EH (cell line): ENCODE data around the gene DDX46.
A peak's percentile ranks its signal among the peaks of the same experiment; 100 is the strongest.
"Not testable (repeated sequence)": the region's sequence is repeated elsewhere in the genome, so short reads cannot be mapped to it uniquely, and the experiment has no call there.

Source experiments
- DNase-seq: peaks from one replicate; pipeline ENCODE4 v3.0.0-alpha.2; 2015; ENCODE audit warnings: low read depth

DDX46 gene, protein sequence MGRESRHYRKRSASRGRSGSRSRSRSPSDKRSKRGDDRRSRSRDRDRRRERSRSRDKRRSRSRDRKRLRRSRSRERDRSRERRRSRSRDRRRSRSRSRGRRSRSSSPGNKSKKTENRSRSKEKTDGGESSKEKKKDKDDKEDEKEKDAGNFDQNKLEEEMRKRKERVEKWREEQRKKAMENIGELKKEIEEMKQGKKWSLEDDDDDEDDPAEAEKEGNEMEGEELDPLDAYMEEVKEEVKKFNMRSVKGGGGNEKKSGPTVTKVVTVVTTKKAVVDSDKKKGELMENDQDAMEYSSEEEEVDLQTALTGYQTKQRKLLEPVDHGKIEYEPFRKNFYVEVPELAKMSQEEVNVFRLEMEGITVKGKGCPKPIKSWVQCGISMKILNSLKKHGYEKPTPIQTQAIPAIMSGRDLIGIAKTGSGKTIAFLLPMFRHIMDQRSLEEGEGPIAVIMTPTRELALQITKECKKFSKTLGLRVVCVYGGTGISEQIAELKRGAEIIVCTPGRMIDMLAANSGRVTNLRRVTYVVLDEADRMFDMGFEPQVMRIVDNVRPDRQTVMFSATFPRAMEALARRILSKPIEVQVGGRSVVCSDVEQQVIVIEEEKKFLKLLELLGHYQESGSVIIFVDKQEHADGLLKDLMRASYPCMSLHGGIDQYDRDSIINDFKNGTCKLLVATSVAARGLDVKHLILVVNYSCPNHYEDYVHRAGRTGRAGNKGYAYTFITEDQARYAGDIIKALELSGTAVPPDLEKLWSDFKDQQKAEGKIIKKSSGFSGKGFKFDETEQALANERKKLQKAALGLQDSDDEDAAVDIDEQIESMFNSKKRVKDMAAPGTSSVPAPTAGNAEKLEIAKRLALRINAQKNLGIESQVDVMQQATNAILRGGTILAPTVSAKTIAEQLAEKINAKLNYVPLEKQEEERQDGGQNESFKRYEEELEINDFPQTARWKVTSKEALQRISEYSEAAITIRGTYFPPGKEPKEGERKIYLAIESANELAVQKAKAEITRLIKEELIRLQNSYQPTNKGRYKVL

DNA sequence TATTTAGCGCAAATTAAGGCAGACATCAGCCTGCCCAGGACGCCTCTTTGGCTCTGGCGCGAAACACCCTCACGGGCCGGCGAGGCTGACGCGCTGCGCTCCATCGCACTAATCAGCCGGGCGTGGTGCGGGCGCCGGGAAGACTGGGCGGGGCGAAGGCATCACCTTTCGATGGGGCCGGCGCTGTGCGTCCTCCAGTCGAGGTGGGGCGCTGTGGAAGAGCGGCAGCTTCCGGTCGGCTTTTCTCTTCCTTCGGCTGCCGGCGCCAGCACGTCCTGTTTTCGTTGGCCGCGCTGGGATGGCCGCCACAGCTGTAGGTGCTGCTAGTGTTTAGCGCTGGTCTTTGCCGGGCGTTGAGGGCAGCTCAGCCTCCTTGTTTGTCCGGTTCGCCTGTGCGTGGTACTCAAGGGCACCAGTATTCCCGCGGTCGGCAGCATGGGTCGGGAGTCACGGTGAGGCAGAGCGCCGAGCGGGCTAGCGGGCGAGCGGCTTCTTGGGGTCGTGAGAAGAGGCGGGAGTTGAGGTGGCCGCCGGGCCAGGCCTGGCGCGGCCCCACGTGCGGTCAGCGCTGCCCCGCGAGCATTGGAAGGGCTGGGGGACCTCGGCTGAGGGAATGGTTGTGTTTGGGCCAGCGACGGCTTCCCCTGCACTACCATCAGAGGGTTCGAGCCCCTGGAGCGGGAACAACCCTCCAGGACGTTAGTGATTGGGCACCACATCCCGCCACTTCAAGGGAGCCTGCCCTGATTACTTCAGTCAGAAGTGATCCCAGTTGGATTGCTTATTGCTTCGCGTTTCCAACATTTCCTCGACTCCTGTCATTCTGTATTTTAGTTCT lies at the start of gene DDX46:
TSS of gene DDX46 (plus strand) at position 276 of the 838 bp plus-strand sequence. CDS start at position 436, 160 bp downstream.
- peak; percentile 92 for DNase-seq

DNA sequence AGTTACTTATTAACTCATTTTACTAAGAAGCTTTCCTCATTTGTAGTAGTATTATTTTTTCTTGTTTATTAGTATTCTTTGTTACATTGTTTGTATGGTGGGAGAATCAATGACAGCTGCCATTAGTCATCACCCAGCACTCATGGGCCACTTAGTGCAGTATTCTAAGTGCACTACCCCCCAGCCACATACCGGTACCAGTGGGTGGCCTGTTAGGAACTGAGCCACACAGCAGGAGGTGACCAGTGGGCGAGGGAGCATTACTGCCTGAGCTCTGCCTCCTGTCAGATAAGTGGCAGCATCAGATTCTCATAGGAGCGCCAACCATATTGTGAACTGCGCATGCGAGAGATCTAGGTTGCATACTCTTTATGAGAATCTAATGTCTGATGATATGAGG lies 44.5 kb upstream of the DDX46 start:
- peak; percentile 31 for DNase-seq

DNA sequence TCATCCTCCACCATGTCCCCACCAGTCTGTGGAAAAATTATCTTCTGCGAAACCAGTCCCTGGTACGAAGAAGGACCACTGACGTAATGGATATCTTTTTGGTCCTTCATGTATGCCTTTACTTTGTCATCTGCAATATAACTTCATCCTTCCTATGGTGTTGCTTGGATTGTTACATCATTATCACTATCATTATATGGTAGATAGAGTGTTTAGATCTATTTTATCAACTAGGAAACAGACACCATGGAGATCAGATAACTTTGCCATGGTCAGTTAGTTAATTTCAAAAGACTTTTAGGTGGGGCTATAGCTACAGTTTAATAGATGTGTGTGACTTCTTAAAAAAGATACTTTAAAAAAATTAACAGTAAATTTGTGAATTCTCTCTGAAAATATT lies 44.0 kb upstream of the DDX46 start:
- no peak for DNase-seq

DNA sequence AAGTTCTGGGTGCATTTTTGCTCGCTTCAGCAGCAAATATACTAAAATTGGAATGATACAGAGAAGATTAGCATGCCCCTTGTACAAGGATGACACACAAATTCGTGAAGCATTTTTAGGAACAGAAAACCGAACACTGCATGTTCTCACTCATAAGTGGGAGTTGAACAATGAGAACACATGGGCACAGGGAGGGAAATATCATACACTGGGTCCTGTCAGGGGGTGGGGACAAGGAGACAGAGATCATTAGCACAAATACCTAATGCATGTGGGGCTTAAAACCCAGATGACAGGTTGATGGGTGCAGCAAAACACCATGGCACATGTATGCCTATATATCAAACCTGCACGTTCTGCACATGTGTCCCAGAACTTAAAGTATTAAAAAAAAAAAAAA lies 43.1 kb upstream of the DDX46 start:
- not testable (repeated sequence) for DNase-seq

DNA sequence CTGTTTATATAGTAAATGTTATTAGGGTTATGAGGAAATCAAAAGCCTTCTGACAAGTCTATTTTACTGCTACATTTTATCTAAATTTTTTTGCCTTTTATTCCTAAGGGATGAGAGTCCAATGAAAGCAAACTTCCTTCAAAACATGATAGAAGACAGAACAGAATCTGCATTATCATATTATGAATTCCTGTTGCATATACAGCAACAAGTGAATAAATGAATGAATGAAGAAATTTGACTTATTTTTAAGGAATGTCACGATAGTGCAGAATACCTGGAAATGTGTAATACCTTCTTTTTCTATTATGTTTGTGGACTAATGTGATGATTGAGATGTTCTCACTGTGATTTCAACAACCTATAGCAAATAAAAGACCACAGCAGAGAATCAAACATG lies 33.7 kb upstream of the DDX46 start:
- DNase-seq: no peak

DNA sequence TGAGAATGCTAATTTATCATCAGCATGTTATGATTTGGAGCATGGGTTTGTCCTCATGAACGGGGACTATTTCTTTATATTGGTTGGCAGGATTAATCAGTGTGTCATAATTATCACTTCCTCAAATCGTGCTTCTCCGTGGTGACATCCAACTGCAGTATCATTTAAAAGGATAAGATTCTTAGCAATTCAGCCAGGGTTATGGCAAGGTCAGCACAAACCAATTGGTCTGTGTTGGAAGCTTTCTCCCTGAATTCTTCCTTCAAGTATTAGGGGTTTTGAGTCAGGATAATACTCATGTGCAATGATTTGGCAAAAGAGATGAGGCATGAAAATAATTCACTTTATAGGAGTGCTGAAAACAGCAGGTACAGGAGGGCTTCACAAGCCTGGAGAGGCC lies 25.8 kb upstream of the DDX46 start:
- no peak for DNase-seq

DNA sequence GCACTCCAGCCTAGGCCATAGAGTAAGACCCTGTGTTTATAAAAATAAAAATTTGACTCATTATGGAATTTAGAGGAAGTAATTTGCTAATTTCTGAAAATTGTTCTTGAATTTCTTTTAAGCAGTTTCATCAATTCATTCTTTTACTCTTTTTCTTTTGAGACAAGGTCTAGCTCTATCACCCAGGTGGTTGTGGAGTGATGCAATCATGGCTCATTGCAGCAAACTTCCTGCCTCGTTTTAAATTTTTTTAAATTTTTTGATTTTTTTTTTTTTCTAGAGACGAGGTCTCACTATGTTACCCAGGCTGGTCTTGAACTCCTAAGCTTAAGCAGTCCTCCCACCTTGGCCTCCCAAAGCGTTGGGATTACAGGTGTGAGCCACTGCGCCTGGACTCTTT lies 23.3 kb upstream of the DDX46 start:
- no peak for DNase-seq

DNA sequence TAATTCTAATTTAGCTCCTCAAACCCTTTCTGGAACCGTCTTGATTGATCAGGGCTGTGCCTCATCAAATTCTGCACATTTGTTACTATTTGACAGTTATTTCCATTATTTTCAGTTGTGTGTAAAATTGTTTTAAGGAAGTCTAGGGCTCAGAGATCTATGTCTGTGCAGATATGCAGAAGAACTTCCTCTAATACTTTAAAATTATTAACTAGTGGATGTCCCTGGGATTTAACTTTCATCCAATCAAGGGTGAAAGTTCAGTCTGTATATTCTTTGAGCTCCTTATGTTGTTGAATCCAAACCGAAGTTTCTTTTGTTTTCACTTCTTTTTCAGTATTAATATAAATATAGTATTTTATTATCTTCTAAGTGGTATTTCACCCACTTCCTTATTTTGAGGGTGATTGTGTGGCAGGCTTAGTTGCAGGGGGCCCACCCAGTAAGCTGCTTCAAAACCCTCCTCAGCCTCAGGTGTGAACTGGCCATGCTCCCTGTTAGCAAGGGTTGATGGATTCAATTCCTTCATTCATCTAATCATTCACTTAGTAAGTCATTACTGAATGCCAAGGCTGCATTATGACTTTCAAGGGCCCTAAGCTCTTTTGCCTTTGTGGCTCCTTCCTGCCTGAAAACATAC lies 22.3 kb upstream of the DDX46 start:
- no peak for DNase-seq

DNA sequence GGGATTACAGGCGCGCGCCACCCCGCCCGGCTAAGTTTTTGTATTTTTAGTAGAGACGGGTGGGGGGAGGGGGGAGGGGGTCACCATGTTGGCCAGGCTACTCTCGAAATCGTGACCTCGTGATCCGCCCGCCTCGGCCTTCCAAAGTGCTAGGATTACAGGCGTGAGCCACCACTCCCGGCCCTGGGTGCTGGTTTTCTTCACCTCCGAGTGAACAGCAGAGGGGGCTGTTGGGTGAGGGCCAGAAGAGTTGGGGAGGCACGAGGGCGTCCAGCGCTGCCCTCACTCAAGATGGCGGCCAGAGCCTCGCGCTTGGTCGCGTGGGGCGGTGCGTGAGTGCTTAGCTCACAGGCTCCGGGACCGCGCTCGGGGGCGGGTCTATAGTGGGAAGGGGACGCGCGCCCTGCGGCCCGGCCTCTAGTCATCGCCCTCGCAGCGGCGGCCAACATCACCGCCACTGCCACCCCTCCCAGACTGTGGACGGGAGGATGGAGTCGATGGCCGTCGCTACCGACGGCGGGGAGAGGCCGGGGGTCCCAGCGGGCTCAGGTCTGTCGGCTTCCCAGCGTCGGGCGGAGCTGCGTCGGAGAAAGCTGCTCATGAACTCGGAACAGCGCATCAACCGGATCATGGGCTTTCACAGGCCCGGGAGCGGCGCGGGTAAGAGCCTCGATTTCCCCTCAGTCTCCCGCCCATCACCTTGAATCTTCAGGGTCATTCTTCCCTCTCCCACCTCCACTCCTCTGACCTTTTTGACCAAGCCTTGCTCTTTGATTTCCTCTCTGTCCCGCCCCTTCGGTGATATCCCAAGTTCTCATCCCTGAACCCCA lies 20.2 kb upstream of the DDX46 start, which contains the start of gene CAMLG:
TSS of gene CAMLG (plus strand) at position 416 of the 830 bp plus-strand sequence. CDS start at position 489, 73 bp downstream.
- DNase-seq: peak; percentile 98

DNA sequence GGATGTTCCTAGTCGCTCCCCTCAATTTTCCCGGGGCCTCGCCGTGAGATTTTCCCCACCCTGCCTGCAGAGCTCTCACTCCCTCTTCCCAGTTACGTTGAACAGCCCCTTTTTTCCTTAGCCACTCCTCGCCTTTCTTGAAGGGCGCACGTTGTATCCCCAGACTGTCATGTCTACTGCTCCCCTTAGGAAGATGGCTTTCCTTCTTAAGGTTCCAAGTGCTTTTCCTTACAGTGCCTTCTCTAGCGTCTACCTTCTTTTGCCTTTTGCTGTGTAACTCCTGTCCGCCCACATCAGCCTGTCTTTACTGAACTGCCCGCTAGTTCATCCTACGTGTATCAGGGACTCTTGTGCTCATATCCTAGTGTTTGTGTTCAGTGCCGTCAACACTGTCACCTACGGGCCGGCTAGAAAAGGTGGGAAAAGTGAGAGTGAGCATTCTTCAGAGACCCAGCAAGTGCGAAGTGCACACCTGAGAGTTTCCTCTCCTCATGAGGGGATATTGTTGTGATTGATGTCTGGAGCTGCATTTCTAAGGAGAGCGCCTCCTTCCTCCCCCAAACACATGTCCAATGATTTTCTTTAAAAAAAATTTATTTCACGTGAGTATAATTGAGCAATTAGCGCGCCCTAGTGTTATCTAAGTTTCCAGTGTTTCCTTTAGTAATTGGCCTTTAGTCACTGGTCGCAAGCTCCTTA lies 19.5 kb upstream of the DDX46 start:
- DNase-seq: peak; percentile 59

DNA sequence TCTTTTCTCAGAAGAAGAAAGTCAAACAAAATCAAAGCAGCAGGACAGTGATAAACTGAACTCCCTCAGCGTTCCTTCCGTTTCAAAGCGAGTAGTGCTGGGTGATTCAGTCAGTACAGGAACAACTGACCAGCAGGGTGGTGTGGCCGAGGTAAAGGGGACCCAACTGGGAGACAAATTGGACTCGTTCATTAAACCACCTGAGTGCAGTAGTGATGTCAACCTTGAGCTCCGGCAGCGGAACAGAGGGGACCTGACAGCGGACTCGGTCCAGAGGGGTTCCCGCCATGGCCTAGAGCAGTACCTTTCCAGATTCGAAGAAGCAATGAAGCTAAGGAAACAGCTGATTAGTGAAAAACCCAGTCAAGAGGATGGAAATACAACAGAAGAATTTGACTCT lies 17.5 kb upstream of the DDX46 start:
- no peak for DNase-seq

DNA sequence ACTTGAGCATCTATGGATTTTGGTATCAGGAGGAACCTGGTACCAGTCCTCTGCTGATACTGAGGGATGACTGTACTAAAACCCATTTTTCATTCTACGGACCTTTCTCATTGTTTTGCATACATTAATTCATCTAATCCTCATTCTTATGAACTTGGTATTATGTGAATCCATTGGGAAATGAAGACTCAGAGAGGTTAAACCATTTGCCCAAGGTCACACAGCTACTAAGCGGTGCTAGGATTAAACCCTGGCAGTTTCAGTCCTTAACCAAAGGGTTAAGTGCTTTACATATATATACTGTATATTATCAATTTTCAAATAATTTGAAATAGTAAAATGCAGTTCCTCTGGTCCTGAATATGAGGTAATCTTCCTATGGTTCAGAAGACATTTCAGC lies 16.4 kb upstream of the DDX46 start:
- no peak for DNase-seq

DNA sequence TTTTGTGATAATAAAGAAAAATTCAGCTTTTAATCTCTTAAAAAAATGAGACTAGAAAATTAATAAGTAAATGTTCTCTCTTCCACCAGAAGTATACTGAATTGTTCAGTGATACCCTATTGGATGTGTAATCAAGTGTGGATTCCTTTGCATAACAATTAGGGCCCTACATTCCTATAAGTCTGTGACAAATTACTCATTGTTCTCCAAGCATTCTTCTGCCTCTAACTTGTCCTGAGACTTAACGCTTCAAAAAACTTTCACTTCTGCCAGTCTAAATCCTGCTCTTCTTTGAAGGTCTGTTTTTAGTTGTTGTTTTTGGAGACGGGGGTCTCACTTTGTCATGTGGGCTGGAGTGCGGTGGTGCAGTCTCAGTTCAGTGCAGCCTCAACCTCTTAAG lies 9.2 kb upstream of the DDX46 start:
- DNase-seq: no peak

DNA sequence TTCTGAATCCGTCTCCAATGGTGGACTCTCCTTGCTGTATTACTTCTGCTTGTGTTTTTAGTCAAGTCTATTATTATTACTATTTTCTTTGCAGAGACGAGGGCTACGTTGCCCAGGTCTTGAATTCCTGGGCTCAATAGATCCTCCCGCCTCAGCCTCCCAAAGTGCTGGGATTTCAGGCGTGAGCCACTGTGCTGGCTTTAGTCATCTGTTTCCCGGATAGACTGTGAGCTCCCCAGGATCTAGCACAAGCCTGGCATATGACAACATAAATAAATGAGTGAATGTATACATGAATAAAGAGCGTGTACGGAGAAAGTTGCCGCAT lies 439 bp upstream of the DDX46 start:
- no peak for DNase-seq

DNA sequence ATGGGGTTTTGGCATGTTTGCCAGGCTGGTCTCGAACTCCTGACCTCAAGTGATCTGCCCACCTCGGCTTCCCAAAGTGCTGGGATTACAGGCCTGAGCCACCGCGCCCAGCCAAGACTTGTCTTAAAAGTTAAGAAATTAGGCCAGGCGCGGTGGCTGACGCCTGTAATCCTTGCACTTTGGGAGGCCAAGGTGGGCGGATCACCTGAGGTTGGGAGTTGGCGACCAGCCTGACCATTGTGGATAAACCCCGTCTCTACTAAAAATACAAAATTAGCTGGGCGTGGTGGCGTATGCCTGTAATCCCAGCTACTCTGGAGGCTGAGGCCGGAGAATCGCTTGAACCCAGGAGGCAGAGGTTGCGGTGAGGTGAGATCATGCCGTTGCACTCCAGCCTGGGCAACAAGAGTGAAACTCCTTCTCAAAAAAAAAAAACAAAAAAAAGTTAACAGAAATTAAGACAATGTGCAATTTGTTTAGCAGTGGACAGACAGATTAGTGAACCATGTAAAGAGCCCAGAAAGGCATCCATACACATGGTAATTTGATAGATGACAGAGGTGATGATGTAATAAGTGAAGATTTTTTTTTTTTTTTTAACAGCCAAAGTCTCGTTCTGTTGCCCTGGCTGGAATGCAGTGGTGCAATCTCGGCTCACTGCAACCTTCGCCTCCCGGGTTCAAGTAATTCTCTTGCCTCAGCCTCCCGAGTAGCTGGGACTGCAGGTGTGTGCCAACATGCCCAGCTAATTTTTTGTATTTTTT lies 9.1 kb downstream of the DDX46 start:
- DNase-seq: not testable (repeated sequence)

DNA sequence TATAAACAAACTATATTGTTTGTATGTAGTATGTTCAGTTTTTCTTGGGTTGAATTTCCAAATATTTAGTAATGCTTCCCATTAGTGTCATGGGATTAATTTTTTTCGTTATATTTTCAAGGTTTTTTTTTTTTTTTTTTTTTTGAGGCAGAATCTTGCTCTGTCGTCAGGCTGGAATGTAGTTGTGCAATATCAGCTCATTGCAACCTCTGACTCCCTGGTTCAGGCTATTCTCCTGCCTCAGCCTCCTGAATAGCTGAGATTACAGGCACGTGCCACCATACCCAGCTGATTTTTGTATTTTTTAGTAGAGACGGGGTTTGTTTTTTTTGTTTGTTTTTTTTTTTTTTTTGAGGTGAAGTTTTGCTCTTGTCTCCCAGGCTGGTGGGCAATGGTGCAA lies 10.6 kb downstream of the DDX46 start:
- peak; percentile 58 for DNase-seq

DNA sequence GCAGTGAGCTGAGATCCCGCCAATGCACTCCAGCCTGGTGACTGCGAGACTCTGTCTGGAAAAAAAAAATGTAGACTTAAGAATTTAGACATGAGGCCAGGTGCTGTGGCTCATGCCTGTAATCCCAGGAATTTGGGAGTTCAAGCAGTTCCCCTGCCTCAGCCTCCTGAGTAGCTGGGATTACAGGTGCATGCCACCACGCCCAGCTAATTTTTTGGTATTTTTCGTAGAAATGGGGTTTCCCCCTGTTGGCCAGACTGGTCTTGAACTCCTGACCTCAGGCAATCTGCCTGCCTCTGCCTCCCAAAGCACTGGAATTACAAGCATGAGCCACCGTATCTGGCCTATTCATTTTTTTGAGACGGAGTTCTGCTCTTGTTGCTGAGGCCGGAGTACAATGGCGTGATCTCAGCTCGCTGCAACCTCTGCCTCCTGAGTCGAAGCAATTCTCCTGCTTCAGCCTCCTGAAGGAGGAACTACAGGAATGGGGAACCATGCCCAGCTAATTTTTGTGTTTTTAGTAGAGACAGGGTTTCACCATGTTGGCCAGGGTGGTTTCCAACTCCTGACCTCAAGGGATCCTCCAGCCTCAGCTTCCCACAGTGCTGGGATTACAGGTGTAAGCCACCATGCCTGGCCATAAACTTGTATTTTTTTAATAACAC lies 14.0 kb downstream of the DDX46 start:
- no peak for DNase-seq

DNA sequence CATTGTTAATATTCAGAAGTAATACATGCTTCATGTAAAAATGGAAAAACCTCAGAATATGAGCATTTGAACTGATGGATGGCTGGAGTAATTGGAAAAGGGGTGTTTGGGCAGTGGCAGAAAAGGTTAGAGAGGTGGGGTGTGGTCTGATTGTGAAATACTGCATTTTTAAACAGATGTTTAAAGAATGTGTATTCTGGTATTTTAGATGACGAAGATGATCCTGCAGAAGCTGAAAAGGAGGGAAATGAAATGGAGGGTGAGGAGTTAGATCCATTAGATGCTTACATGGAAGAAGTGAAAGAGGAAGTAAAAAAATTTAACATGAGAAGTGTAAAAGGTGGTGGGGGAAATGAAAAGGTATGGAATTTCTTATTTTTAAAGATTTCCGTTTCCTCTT lies 18.8 kb downstream of the DDX46 start:
- DNase-seq: no peak
